HG03460 (cell line): ENCODE results near the gene OR10H1.
"Not testable (repeated sequence)": the region's sequence is repeated elsewhere in the genome, so short reads cannot be mapped to it uniquely, and the experiment has no call there.

Experiments used
- ATAC-seq: cut with Tn5 transposase; IDR thresholded peaks from one replicate; pipeline ENCODE4 v1.9.1; 2021; ENCODE audit not compliant: unreplicated experiment

The OR10H1 gene

GRCh38 chr19:15775249-15775648 lies 40.2 kb downstream of the OR10H1 start:
- ATAC-seq, result no peak

- not testable (repeated sequence) for ATAC-seq
Observed at GRCh38 chr19:15774159-15774558, 41.3 kb downstream of the OR10H1 start.

- no peak for ATAC-seq
Observed at GRCh38 chr19:15769586-15769985, 45.9 kb downstream of the OR10H1 start.

DNA sequence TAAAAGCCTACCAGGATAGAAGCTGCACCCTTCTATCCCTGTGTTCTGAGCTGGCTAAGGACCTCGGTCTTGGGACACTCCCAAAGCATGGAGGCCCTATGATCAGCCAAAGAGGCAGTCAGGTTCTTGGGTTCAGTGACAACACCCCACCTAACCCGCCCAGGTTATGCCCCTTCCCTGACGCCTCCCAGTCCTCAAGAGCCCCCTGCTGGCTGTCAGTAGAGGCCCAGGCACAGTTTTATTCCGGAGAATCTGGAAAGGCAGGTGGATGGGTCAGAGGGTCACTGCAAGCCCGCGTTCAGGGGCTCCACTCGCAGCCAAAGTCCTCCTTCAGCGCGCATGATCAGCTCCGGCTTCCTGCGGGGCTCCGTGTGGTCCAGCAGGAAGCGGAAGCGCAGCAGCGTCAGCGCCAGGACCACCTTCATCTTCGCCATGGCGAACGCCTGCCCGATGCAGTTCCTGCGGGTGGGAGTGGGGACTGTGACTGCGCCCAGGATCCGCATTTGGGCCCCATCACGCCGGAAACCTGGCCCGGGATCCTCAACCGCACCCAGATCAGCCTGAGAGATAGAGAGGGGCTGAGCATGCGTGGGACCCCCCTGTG lies 55.4 kb downstream of the OR10H1 start:
- no peak for ATAC-seq

DNA sequence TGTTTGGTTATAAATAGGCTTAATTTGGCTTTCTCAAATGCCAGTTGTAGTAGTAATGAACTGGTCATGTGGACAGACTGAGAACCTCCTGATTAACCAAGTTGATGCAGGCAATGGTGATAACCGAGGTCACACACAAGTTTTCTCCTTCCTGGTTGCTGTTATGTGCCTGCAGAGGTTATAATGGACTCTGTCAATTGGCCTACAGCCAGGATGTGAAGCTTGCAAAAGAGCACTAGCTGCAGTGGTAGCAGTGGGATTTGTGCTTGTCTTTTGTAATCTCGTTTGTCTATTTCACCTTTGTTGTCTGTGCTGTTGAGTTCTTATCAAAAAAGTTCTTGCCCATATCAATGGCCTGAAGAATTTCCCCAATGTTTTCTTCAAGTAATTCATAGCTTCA lies 57.1 kb downstream of the OR10H1 start:
- ATAC-seq, result no peak
